ENCODE results near the gene KMT2B.

KMT2B gene

GRCh38 chr19:35780058-35780457 is 62.3 kb downstream of the KMT2B start:
- no peaks in the 10 kb centered on the region for H3K9me3 Mint-ChIP-seq
- no peaks in the 10 kb centered on the region for H3K36me3 Mint-ChIP-seq (ENCODE audit: low read depth)
- H3K4me3 Mint-ChIP-seq = no peak overlapping the region
- peaks cover 6% of the 10 kb centered on the region for H3K4me1 Mint-ChIP-seq (ENCODE audit: low read depth)
- no peaks in the 10 kb centered on the region for H3K27me3 Mint-ChIP-seq
- no peak overlapping the region for H3K27ac Mint-ChIP-seq

DNA sequence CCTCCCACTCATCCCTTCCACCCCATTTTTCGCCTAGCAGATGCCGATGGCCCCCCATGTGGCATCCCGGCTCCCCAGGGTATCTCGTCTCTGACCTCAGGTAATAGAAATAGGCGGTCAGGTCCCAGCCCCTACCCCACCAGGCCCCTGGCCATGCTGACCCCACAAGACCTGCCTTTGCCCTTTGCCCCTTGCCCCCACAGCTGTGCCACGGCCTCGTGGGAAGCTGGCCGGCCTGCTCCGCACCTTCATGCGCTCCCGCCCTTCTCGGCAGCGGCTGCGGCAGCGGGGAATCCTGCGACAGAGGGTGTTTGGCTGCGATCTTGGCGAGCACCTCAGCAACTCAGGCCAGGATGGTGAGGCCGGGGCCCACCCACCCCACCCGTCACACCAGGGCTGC is 62.9 kb downstream of the KMT2B start:
- Mint-ChIP-seq H3K27ac (no peak overlapping the region), H3K27me3 (no peaks in the 10 kb centered on the region), H3K36me3 (ENCODE audit: low read depth) (no peaks in the 10 kb centered on the region), H3K4me3 (no peak overlapping the region), H3K9me3 (no peaks in the 10 kb centered on the region), H3K4me1 (ENCODE audit: low read depth) (peaks cover 5% of the 10 kb centered on the region)

DNA sequence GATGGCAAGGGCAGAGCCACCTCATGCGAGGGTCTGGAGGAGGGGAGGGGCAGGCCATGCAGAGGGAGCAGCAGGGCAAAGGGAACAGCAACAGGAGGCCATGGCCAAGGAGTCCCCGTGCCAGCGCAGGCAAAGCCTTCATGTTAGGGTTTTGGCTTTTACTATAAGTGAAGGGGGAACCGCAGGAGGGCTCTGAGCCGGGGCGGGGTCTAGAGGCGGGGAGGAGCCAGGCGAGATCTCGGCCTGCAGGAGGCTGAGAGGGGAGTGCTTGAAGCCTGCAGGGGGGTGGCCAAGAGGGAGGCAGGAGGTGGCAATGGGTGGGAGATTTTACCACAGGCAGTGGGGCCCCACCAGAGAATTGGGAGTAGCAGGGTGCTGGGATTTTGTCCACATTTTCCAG is 63.8 kb downstream of the KMT2B start:
- Mint-ChIP-seq H3K4me3 (no peak overlapping the region), H3K36me3 (ENCODE audit: low read depth) (no peaks in the 10 kb centered on the region), H3K27ac (no peak overlapping the region), H3K27me3 (no peaks in the 10 kb centered on the region), H3K9me3 (no peaks in the 10 kb centered on the region), H3K4me1 (ENCODE audit: low read depth) (no peaks in the 10 kb centered on the region)

- H3K4me1 Mint-ChIP-seq (ENCODE audit: low read depth) = no peaks in the 10 kb centered on the region
- no peaks in the 10 kb centered on the region for H3K27me3 Mint-ChIP-seq
- H3K9me3 Mint-ChIP-seq = no peaks in the 10 kb centered on the region
- no peaks in the 10 kb centered on the region for H3K36me3 Mint-ChIP-seq (ENCODE audit: low read depth)
- no peak overlapping the region for H3K27ac Mint-ChIP-seq
- no peak overlapping the region for H3K4me3 Mint-ChIP-seq
These were observed 64.8 kb downstream of the KMT2B start for GRCh38 chr19:35782589-35782988.

DNA sequence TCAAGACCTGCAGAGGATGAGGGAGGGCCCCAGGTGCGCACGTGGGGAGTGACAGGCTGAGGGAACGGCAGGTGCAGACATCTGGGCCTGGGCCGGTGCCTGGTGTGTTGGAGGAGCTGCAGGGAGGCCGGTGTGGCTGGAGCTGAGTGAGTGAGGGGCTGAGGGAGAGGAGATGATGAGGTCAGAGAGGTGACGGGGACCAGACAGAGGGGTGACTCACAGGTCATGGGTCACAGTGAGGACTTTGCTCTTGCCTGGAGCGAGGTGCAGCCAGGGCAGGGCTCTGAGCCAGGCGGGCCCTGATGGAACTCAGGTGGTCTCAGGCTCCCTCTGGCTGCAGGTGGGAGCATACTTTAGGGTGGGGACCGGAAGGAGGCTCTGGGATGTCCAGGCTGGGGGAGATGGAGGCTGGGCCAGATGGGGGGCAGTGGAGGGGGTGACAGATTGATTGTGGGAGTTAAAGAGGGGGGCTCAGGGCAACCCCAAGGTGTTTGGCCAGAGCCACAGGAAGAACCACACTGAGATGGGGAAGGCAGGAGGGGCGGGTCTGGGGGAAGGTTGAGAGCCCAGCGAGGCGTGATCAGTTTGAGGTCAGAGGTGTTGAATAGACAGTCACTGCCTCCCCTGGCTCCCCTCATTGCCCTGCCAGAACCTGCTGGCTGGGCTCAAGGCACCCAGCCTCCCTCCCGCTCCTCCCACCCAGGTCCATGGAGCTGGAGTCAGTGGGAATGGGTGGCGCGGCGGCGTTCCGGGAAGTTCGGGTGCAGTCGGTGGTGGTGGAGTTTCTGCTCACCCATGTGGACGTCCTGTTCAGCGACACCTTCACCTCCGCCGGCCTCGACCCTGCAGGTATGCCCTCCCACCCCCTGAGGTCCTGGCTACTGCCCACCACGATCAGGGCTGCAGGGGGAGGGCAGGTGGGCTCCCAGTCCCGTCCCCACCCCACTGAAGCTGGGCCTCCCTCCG is 65.9 kb downstream of the KMT2B start:
- Mint-ChIP-seq H3K4me3 (no peak overlapping the region), H3K27ac (no peak overlapping the region), H3K27me3 (no peaks in the 10 kb centered on the region), H3K9me3 (no peaks in the 10 kb centered on the region), H3K4me1 (ENCODE audit: low read depth) (no peaks in the 10 kb centered on the region), H3K36me3 (ENCODE audit: low read depth) (no peaks in the 10 kb centered on the region)

- no peak overlapping the region for H3K27ac Mint-ChIP-seq
- H3K27me3 Mint-ChIP-seq = no peaks in the 10 kb centered on the region
- no peak overlapping the region for H3K4me3 Mint-ChIP-seq
- no peaks in the 10 kb centered on the region for H3K9me3 Mint-ChIP-seq
- no peaks in the 10 kb centered on the region for H3K4me1 Mint-ChIP-seq (ENCODE audit: low read depth)
- H3K36me3 Mint-ChIP-seq (ENCODE audit: low read depth) = no peaks in the 10 kb centered on the region
These were observed 66.9 kb downstream of the KMT2B start for GRCh38 chr19:35784503-35785338.

DNA sequence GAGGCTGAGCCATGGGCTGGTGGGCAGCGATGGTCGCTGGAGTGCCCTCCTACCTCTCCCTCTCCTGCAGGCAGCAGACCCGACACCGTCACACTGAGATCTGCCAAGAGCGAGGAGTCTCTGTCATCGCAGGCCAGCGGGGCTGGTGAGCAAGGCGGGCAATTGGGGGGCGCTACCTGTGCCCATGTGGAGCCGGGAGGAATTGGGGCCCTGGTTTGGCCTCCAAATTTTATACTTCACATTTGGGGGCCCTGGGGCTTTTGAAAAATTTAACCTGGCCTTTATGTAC is 67.5 kb downstream of the KMT2B start:
- no peaks in the 10 kb centered on the region for H3K4me1 Mint-ChIP-seq (ENCODE audit: low read depth)
- H3K4me3 Mint-ChIP-seq = no peak overlapping the region
- H3K36me3 Mint-ChIP-seq (ENCODE audit: low read depth) = no peaks in the 10 kb centered on the region
- H3K9me3 Mint-ChIP-seq = no peaks in the 10 kb centered on the region
- H3K27ac Mint-ChIP-seq = no peak overlapping the region
- no peaks in the 10 kb centered on the region for H3K27me3 Mint-ChIP-seq

GRCh38 chr19:35786299-35787160 is 68.7 kb downstream of the KMT2B start:
- H3K36me3 Mint-ChIP-seq (ENCODE audit: low read depth) = no peaks in the 10 kb centered on the region
- no peak overlapping the region for H3K4me3 Mint-ChIP-seq
- no peaks in the 10 kb centered on the region for H3K9me3 Mint-ChIP-seq
- no peaks in the 10 kb centered on the region for H3K4me1 Mint-ChIP-seq (ENCODE audit: low read depth)
- no peaks in the 10 kb centered on the region for H3K27me3 Mint-ChIP-seq
- peak overlapping the region; percentile 21 for H3K27ac Mint-ChIP-seq

DNA sequence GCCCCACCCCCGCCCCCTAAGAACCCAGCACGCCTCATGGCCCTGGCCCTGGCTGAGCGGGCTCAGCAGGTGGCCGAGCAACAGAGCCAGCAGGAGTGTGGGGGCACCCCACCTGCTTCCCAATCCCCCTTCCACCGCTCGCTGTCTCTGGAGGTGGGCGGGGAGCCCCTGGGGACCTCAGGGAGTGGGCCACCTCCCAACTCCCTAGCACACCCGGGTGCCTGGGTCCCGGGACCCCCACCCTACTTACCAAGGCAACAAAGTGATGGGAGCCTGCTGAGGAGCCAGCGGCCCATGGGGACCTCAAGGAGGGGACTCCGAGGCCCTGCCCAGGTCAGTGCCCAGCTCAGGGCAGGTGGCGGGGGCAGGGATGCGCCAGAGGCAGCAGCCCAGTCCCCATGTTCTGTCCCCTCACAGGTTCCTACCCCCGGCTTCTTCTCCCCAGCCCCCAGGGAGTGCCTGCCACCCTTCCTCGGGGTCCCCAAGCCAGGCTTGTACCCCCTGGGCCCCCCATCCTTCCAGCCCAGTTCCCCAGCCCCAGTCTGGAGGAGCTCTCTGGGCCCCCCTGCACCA is 69.5 kb downstream of the KMT2B start:
- Mint-ChIP-seq H3K4me3 (no peak overlapping the region), H3K27ac (no peak overlapping the region), H3K27me3 (no peaks in the 10 kb centered on the region), H3K9me3 (no peaks in the 10 kb centered on the region), H3K36me3 (ENCODE audit: low read depth) (no peaks in the 10 kb centered on the region), H3K4me1 (ENCODE audit: low read depth) (no peaks in the 10 kb centered on the region)

Data from stimulated activated naive CD8-positive, alpha-beta T cell treated with anti-CD3 and anti-CD28 coated beads, Interleukin-15, Interleukin-2, amounts not matched to agents 100 ng/mL and 50 ng/mL, for 24 hours (primary cell).